ENCODE data around the gene OR2L2. TPM values are rescaled to one million over a fixed set of nuclear protein-coding genes. Genes with fewer than 3 reads are reported as not detected.
"Not testable (repeated sequence)": the region's sequence is repeated elsewhere in the genome, so short reads cannot be mapped to it uniquely, and the experiment has no call there.

OR2L2 gene

DNA sequence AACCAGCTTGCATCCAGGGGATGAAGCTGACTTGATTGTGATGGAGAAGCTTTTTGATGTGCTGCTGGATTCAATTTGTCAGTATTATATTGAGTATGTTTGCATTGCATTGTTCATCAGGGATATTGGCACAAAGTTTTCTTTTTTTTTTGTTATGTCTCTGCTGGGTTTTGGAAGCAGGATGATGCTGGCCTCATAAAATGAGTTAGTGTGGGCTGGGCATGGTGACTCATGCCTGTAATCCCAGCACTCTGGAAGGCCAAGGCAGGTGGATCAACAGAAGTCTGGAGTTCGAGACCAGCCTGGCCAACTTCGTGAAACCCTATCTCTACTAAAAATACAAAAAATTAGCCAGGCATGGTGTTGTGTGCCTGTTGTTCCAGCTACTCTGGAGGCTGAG, 25.4 kb downstream of the OR2L2 start:
- Histone ChIP-seq H3K4me3 (ENCODE audit: low read length) (no peak overlapping the region), H3K4me2 (ENCODE audit: low read length) (no peak overlapping the region), H3K9ac (ENCODE audit: low read depth, low read length) (no peak overlapping the region), H3K27me3 (ENCODE audit: control insufficient read depth, insufficient read depth, low read length) (no peaks in the 10 kb centered on the region), H3K36me3 (ENCODE audit: insufficient read depth, low read length) (no peaks in the 10 kb centered on the region), H3K9me3 (replicated peaks; ENCODE audit: low read length) (no peaks in the 10 kb centered on the region), H3K4me1 (ENCODE audit: control insufficient read depth, insufficient read depth, low read length) (no peaks in the 10 kb centered on the region)

DNA sequence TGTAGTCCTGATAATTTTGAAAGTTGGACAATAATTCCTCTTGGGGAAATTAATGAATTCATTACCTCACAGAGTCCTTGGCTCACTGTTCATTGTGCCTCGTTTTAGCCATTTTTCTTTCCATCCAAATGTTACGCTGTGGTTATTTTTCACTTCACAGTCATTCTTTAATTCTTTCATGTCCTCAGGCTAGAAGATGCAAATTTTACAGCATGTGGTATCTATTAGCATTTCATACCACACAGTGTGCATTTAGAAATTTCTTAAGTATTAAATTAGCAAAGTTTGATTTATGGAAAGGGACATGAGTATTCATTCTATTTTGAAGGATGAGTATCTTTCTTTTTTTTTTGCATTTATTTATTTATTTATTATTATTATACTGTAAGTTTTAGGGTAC, 35.2 kb downstream of the OR2L2 start:
- Histone ChIP-seq H3K4me2 (ENCODE audit: low read length) (no peak overlapping the region), H3K27me3 (ENCODE audit: control insufficient read depth, insufficient read depth, low read length) (no peaks in the 10 kb centered on the region), H3K4me3 (ENCODE audit: low read length) (no peak overlapping the region), H3K9me3 (replicated peaks; ENCODE audit: low read length) (peaks cover 2% of the 10 kb centered on the region), H3K4me1 (ENCODE audit: control insufficient read depth, insufficient read depth, low read length) (no peaks in the 10 kb centered on the region), H3K36me3 (ENCODE audit: insufficient read depth, low read length) (no peaks in the 10 kb centered on the region), H3K9ac (ENCODE audit: low read depth, low read length) (no peak overlapping the region)

DNA sequence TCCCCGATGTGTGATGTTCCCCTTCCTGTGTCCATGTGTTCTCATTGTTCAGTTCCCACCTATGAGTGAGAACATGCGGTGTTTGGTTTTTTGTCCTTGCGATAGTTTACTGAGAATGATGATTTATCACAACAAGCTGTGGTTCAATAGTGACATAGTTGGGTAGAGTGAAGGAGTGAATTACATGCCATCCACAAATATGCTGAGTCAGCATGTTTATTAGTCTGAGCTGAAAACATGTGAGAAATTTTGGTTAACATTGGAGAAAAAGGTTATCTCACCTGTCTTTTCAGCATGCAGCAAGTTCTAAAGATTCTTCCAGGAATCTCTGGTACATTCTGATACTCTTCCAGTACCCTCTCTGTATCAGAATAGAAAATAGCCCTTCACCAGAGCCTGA, 35.7 kb downstream of the OR2L2 start:
- Histone ChIP-seq H3K9ac (ENCODE audit: low read depth, low read length) (no peak overlapping the region), H3K4me2 (ENCODE audit: low read length) (no peak overlapping the region), H3K27me3 (ENCODE audit: control insufficient read depth, insufficient read depth, low read length) (no peaks in the 10 kb centered on the region), H3K4me3 (ENCODE audit: low read length) (no peak overlapping the region), H3K36me3 (ENCODE audit: insufficient read depth, low read length) (no peaks in the 10 kb centered on the region), H3K9me3 (replicated peaks; ENCODE audit: low read length) (peaks cover 2% of the 10 kb centered on the region), H3K4me1 (ENCODE audit: control insufficient read depth, insufficient read depth, low read length) (no peaks in the 10 kb centered on the region)

DNA sequence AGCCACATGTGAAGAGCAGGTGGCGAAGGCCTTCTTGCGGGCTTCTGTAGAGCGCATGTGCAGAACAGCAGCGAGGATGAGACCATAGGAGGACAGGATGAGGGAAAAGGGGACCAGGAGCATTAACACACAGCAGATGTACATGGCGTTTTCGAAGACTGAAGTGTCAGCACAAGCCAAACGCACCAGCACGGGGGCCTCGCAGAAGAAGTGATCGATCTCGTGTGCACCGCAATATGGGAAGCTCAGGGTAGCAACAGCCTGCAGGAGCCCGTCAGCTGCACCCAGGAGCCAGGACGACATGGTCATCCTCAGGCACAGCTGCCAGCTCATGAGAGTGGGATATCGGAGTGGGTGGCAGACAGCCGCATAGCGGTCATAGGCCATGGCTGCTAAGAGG, 54.0 kb downstream of the OR2L2 start:
- H3K36me3 ChIP-seq (ENCODE audit: insufficient read depth, low read length); H3K4me2 ChIP-seq (ENCODE audit: low read length); H3K9ac ChIP-seq (ENCODE audit: low read depth, low read length); H3K9me3 ChIP-seq (replicated peaks; ENCODE audit: low read length); H3K27me3 ChIP-seq (ENCODE audit: control insufficient read depth, insufficient read depth, low read length); H3K4me3 ChIP-seq (ENCODE audit: low read length); H3K4me1 ChIP-seq (ENCODE audit: control insufficient read depth, insufficient read depth, low read length): not testable (repeated sequence)

Small RNA genes within 50 kb of the gene (small RNA-seq; reads per million reads assigned to genes)
- not detected for gene RF00019

Measured in skeletal muscle satellite cell (primary cell).